NT2/D1 (cell line): ENCODE data around the gene GNG7.
A peak's percentile ranks its signal among the peaks of the same experiment; 100 is the strongest.

Source experiments
- DNase-seq: peaks from one replicate; pipeline ENCODE4 v3.0.0-alpha.2; 2011; ENCODE audit warnings: low read depth, low spot score
- H3K27me3 ChIP-seq: 2 replicates; pipeline ENCODE4 v1.6.0; 2011; ENCODE audit warnings: mild to moderate bottlenecking; ENCODE audit not compliant: insufficient read length, insufficient read depth
- H3K36me3 ChIP-seq: 2 replicates; pipeline ENCODE4 v1.6.1; 2011; ENCODE audit warnings: mild to moderate bottlenecking, low read length, mixed read lengths; ENCODE audit not compliant: insufficient read depth, insufficient read length
- H3K4me1 ChIP-seq: 2 replicates; pipeline ENCODE4 v1.5.1; 2011; ENCODE audit not compliant: insufficient read depth, insufficient read length
- H3K4me3 ChIP-seq: 2 replicates; pipeline ENCODE4 v1.5.1; 2011; ENCODE audit warnings: low read depth; ENCODE audit not compliant: insufficient read length
- H3K9ac ChIP-seq: 2 replicates; pipeline ENCODE4 v1.6.0; 2011; ENCODE audit warnings: low read depth; ENCODE audit not compliant: insufficient read length
- H3K9me3 ChIP-seq: 2 replicates; pipeline ENCODE4 v1.5.1; 2011; ENCODE audit warnings: mild to moderate bottlenecking, low read length; ENCODE audit not compliant: insufficient read depth
- SUZ12 ChIP-seq: IDR thresholded peaks from 2 replicates; pipeline ENCODE4 v1.6.1; 2011; ENCODE audit not compliant: insufficient read length, insufficient read depth; ENCODE audit errors: extremely low read depth
- YY1 ChIP-seq: IDR thresholded peaks from 2 replicates; pipeline ENCODE4 v1.6.1; 2011; ENCODE audit not compliant: insufficient read length, insufficient read depth
- ZNF274 ChIP-seq: IDR thresholded peaks from 2 replicates; pipeline ENCODE4 v1.6.1; 2011; ENCODE audit warnings: mild to moderate bottlenecking, low read depth, low read length

Gene GNG7

DNA sequence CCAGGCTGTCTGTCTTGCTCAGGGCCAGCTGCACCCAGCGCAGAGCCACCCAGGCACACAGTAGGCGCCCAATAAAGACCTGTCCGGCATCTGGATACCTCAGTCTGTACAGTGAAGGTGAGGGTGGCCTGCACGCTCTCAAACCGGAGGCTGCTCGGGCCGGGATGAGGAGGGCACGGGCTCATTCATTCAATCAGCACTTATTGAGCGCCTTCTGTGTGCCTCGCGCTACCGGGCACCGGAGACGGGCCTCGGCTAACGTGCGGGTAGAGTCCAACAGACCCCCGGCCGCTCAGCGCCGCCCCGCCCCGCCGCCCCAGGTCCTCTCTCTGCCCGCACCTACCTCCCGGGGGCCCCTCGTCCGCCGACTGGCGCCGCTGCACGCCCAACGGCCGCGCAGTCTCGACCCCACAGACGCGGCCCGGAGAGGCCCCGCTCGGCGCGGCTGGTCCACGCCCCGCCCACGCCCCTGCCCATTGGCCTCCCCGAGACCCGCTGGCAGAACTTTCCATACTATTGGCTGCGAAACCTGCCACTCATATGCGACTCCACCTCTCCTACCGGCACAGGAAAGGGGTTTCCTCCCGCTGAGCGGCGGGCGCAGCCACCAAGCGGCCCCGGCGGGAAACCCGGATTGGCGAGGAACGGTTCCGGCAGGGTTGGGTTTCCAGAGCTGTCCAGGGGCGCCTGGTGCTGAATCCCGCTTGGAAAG is 37.3 kb upstream of the GNG7 start, which contains the start of gene SLC39A3:
Gene SLC39A3 (minus strand): TSS at position 416 of the 712 bp plus-strand sequence. CDS start 2,760 bp downstream, outside the sequence.
- H3K36me3 ChIP-seq = peaks cover 25% of the 10 kb centered on the region
- TF ChIP-seq YY1 (no peak), ZNF274 (no peak), SUZ12 (no peak)
- DNase-seq = peak; percentile 98
- H3K27me3 ChIP-seq = peaks cover 37% of the 10 kb centered on the region
- H3K9me3 ChIP-seq = no peaks in the 10 kb centered on the region
- H3K4me3 ChIP-seq = peak within 1 kb of the TSS; percentile 98
- H3K4me1 ChIP-seq = peaks cover 6% of the 10 kb centered on the region
- peak within 1 kb of the TSS; percentile 96 for H3K9ac ChIP-seq

DNA sequence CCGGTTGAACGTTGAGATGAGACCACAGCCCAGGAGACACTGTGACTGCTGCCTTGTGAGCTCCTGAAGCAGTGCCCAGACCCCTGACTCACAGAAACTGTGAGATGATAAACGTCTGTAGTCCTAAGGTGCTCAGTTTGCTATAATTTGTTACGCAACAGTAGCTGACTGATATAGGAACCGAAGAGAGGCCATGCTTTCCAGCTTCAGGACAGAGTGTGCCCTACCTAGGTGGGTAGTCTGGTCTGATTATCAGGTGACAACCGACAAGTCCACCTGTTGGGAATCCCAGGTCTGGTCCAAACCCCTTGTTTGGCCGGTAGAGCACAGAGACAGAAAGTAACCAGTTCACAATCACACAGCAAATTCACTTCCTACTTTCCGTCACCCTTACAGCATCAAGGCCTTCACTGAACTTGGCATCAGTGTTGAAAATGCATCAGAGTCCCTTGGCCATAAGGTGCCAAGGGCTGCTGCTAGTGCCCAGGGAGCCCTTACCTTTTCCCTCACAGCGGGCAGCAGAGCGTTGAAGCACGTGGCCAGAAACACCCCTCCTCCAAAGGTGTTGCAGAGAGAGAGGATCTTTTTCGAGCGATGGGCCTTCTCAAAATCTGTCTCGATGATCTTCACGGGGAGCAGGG is 34.2 kb upstream of the GNG7 start:
- no peak overlapping the region for H3K4me3 ChIP-seq
- H3K4me1 ChIP-seq = peaks cover 6% of the 10 kb centered on the region
- no peak for DNase-seq
- no peak overlapping the region for H3K9ac ChIP-seq
- no peaks in the 10 kb centered on the region for H3K9me3 ChIP-seq
- TF ChIP-seq YY1 (no peak), ZNF274 (no peak), SUZ12 (no peak)
- peaks cover 12% of the 10 kb centered on the region for H3K27me3 ChIP-seq
- H3K36me3 ChIP-seq = peaks cover 52% of the 10 kb centered on the region

DNA sequence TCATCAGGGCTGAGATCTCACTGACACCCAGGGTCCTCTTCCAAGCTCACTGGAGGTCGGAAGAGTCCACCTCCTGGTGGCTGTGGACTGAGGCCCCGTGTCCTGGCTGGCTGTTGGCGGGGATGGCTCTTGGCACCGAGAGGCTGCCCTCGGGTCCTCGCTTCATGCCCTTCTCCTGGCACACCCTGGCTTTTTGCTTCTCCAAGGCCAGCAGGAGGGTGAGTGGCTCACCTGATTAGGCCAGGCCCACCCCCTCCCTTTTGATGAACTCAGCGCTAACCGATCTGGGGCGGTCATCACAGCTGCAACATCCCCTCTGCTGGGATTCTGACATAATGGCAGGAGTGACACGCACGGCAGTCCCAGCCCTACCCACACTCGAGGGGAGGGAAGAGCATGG is 32.9 kb upstream of the GNG7 start:
- TF ChIP-seq SUZ12 = no peak
- TF ChIP-seq ZNF274 = no peak
- TF ChIP-seq YY1 = no peak
- Histone ChIP-seq H3K9ac (no peak overlapping the region), H3K27me3 (no peaks in the 10 kb centered on the region), H3K4me3 (no peak overlapping the region), H3K4me1 (peaks cover 8% of the 10 kb centered on the region), H3K9me3 (no peaks in the 10 kb centered on the region), H3K36me3 (peaks cover 60% of the 10 kb centered on the region)
- DNase-seq = no peak

DNA sequence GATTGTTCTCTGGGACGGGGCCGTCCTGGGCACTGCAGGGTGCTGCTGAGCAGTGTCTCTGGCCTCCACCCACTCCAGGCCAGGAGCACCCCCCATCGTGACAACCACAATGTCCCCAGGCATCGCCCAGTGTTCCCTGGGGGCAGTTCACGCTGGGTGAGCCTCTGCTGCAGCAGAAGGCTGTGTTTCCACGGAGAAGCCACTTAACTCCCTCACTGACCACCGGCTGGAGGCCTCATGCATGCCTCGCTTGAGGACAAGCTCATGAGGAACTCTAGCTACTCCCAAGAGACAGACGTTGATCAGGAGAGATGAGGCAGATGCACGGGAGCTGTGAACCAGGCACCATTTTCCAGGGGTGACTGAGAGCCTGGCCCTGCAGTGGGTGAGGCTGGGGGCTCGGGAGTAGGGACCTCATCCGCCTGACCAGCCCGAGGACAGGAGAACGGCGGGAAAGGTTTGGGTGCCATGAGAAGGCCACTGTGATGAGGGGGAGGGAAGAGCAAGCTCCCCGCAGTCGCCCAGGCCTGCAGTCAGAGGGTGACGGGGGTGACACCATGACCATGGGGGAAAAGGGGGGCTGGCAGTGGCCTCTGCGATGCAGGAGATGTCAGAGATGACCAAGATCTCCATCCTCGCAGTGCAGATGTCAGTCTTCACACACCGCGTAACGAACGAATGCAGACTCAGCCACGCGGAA is 32.2 kb upstream of the GNG7 start:
- Histone ChIP-seq H3K4me3 (no peak overlapping the region), H3K9me3 (no peaks in the 10 kb centered on the region), H3K9ac (no peak overlapping the region), H3K4me1 (peaks cover 11% of the 10 kb centered on the region), H3K27me3 (no peaks in the 10 kb centered on the region), H3K36me3 (peaks cover 60% of the 10 kb centered on the region)
- DNase-seq = no peak
- no peak for TF ChIP-seq YY1
- no peak for TF ChIP-seq ZNF274
- no peak for TF ChIP-seq SUZ12

DNA sequence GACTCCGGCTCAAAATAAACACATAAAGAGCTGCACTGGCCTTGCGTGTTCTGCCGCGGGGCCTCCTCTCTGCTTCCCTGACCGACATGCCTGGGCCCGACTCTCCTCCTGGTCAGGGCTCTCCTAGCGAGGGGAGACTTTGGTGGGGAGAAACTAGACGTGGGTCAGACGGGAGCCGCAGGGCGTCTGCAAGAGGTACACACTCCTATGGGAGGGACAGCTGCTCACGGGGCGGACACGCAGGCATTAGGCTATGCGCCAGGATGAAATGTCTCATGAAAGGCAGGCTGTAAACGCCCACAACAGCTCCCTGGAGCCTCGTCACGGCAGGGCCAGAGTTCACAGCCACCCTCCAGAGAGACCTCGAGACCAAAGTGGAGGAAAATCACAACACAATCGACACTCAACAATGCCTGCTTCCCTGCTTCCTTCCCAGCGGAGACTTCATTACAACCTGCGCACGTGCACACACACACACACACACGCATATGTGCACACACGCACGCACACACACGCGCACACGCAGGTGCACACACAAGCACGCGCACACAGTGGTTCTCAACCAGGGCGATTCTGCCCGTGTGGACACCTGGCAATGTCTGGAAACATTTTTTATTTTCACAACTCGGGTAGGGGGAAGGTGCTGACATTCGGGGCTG is 31.6 kb upstream of the GNG7 start:
- no peak for DNase-seq
- Histone ChIP-seq H3K36me3 (peaks cover 60% of the 10 kb centered on the region), H3K27me3 (no peaks in the 10 kb centered on the region)

DNA sequence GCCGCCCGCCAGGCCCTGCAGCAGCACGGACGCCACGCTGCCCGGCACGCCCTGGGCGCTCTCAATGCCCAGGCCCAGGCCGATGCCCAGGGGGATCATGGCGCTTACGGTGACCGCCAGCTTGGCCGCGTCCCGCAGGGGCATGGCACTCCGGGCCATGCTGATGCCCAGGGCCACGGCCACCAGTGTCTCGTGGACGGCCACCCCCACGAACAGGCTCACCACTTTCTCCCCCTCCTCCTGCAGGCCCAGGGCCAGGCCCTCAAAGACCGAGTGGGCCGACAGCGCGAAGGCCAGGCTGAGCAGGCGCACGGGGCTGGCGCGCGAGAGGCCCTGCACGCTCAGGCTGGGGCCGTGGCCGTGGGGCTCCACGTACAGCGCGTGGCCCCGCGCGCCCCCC is 30.4 kb upstream of the GNG7 start:
- DNase-seq = no peak
- H3K36me3 ChIP-seq = peaks cover 60% of the 10 kb centered on the region
- no peak overlapping the region for H3K9ac ChIP-seq
- no peak for TF ChIP-seq SUZ12
- TF ChIP-seq ZNF274 = no peak
- no peak for TF ChIP-seq YY1
- H3K9me3 ChIP-seq = no peaks in the 10 kb centered on the region
- no peaks in the 10 kb centered on the region for H3K27me3 ChIP-seq
- H3K4me3 ChIP-seq = no peak overlapping the region
- peaks cover 9% of the 10 kb centered on the region for H3K4me1 ChIP-seq

More for the DNA sequence above, 31.6 kb upstream of the GNG7 start:
- Histone ChIP-seq H3K9me3 (no peaks in the 10 kb centered on the region), H3K4me3 (no peak overlapping the region), H3K4me1 (peaks cover 10% of the 10 kb centered on the region), H3K9ac (no peak overlapping the region)
- TF ChIP-seq ZNF274 (no peak), SUZ12 (no peak), YY1 (no peak)
